RCC 7860 (cell line): ENCODE data around the gene LELP1.
"Not testable (repeated sequence)": the region's sequence is repeated elsewhere in the genome, so short reads cannot be mapped to it uniquely, and the experiment has no call there.

Experiments
- DNase-seq: peaks from one replicate; pipeline ENCODE4 v3.0.0-alpha.2; 2015; ENCODE audit warnings: low spot score
- FAIRE-seq: peaks from 2 replicates; lab custom pipeline; 2012; peaks lifted over from hg19 to GRCh38; lab: Jason Lieb, UNC

Gene LELP1

GRCh38 chr1:153203130-153203529 lies at the start of gene LELP1:
TSS of gene LELP1 (plus strand) at chr1:153203430. CDS start at chr1:153204708, 1,278 bp downstream.
- FAIRE-seq, result no peak
- no peak for DNase-seq

GRCh38 chr1:153155541-153155940 lies 47.7 kb upstream of the LELP1 start:
- no peak for DNase-seq
- FAIRE-seq, result no peak

- no peak for FAIRE-seq
- no peak for DNase-seq
Measured at GRCh38 chr1:153168686-153169085, 34.5 kb upstream of the LELP1 start.

- DNase-seq (no peak), FAIRE-seq (no peak)
Measured at GRCh38 chr1:153174624-153175023, 28.6 kb upstream of the LELP1 start.

- no peak for FAIRE-seq
- DNase-seq, result no peak
Measured at GRCh38 chr1:153178922-153179321, 24.3 kb upstream of the LELP1 start.

GRCh38 chr1:153180556-153180955 lies 22.7 kb upstream of the LELP1 start:
- FAIRE-seq, result no peak

GRCh38 chr1:153188301-153188700 lies 14.9 kb upstream of the LELP1 start:
- not testable (repeated sequence) for FAIRE-seq, DNase-seq

More at GRCh38 chr1:153180556-153180955, 22.7 kb upstream of the LELP1 start:
- DNase-seq, result no peak

- no peak for DNase-seq
- FAIRE-seq, result no peak
Measured at GRCh38 chr1:153190373-153190772, 12.9 kb upstream of the LELP1 start.

GRCh38 chr1:153192697-153193096 lies 10.5 kb upstream of the LELP1 start:
- DNase-seq (no peak), FAIRE-seq (no peak)

- DNase-seq (no peak), FAIRE-seq (no peak)
Measured at GRCh38 chr1:153194331-153195050, 8.7 kb upstream of the LELP1 start.

- no peak for DNase-seq
- FAIRE-seq, result no peak
Measured at GRCh38 chr1:153195216-153195615, 8.0 kb upstream of the LELP1 start.

GRCh38 chr1:153202006-153202405 lies 1.2 kb upstream of the LELP1 start:
- no peak for DNase-seq
- FAIRE-seq, result no peak

GRCh38 chr1:153206631-153207030 lies 3.4 kb downstream of the LELP1 start:
- FAIRE-seq (no peak), DNase-seq (no peak)

- DNase-seq (no peak), FAIRE-seq (no peak)
Measured at GRCh38 chr1:153210206-153210605, 7.0 kb downstream of the LELP1 start.

- no peak for FAIRE-seq
Measured at GRCh38 chr1:153212201-153212600, 9.0 kb downstream of the LELP1 start.

GRCh38 chr1:153213519-153213918 lies 10.3 kb downstream of the LELP1 start:
- no peak for DNase-seq
- no peak for FAIRE-seq

More at GRCh38 chr1:153212201-153212600, 9.0 kb downstream of the LELP1 start:
- DNase-seq, result no peak

GRCh38 chr1:153217212-153217611 lies 14.0 kb downstream of the LELP1 start, which contains the start of gene PRR9:
TSS of gene PRR9 (plus strand) at chr1:153217584. CDS start at chr1:153218145, 561 bp downstream.
- FAIRE-seq (no peak), DNase-seq (no peak)

GRCh38 chr1:153217744-153218416 lies 14.7 kb downstream of the LELP1 start:
- FAIRE-seq (no peak), DNase-seq (no peak)

- DNase-seq (no peak), FAIRE-seq (no peak)
Measured at GRCh38 chr1:153220606-153221303, 17.5 kb downstream of the LELP1 start.

- not testable (repeated sequence) for FAIRE-seq
- peak; percentile 14 for DNase-seq
Measured at GRCh38 chr1:153223040-153223891, 20.0 kb downstream of the LELP1 start.

- DNase-seq (no peak), FAIRE-seq (no peak)
Measured at GRCh38 chr1:153227810-153228209, 24.6 kb downstream of the LELP1 start.
